CD4-positive, alpha-beta T cell treated with Interleukin-17A for 4 hours (primary cell): Measurements from ENCODE around the gene FANCD2.
"Not testable (repeated sequence)": the region's sequence is repeated elsewhere in the genome, so short reads cannot be mapped to it uniquely, and the experiment has no call there.

ENCODE experiments used
- DNase-seq: peaks from one replicate; pipeline ENCODE4 v3.0.0-alpha.2; 2020; ENCODE audit warnings: mixed read lengths

Gene FANCD2

DNA sequence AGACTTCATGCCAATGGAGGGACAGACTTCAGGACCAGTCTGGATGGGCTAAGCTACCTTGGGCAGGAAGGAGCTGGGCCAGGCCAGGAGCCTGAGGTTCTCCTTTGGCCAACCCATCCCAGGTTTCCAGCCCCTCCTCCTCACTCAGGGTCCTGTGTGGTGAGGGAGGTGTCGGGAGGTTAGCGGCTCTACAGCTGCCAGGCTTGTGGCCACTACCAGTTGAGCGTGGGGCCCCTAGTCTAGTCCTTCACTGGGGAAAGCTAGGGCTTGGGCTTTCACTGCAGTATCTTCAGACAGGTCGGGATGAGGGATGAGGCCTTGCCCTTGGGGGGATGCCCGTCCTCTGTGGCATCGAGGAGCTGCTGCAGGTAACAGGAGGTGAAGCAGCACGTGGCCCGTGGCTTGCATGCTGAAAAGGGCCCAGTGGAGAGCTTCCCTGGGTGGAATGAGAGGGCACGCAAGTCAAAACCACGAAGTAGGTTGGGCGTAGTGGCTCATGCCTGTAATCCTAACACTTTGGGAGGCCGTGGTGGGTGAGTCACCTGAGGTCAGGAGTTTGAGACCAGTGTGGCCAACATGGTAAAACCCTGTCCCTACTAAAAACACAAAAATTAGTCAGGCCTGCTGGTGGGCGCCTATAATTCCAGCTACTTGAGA, 8.5 kb upstream of the FANCD2 start:
- DNase-seq = no peak

DNA sequence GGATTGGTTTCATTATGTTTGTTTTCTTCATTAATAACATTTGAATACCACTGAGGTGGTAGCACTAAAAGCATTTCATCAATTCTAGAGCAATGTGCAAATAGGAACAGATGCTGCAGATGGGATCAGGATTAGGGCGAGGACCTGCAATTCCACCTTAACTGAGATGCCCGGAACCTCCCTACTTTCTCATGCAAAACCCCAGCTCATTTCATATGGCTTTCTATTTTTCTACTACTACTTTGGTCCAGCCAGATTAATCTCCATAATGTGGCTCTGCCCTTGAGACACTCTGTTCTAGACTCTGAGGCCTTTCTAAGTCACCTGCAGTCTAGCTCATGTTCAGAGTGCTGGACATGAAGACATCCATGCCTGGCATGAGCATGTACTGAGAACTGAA, 7.4 kb upstream of the FANCD2 start:
- DNase-seq = not testable (repeated sequence)

DNA sequence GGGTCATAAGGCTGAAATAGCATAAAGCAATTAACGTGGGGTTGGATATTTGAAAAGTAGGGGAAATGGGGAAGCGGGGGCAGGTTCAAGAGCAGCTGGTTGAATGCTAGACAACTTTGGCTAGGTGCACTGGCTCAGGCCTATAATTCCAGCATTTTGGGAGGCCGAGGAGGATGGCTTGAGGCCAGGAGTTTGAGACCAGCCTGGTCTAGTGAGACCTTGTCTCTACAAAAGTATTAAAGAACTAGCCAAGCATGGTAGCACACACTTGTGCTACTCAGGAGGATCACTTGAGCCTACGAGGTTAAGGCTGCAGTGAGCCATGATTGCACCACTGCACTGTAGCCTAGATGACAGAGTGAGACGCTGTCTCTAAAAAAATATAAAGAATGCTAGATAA, 6.9 kb upstream of the FANCD2 start:
- no peak for DNase-seq

DNA sequence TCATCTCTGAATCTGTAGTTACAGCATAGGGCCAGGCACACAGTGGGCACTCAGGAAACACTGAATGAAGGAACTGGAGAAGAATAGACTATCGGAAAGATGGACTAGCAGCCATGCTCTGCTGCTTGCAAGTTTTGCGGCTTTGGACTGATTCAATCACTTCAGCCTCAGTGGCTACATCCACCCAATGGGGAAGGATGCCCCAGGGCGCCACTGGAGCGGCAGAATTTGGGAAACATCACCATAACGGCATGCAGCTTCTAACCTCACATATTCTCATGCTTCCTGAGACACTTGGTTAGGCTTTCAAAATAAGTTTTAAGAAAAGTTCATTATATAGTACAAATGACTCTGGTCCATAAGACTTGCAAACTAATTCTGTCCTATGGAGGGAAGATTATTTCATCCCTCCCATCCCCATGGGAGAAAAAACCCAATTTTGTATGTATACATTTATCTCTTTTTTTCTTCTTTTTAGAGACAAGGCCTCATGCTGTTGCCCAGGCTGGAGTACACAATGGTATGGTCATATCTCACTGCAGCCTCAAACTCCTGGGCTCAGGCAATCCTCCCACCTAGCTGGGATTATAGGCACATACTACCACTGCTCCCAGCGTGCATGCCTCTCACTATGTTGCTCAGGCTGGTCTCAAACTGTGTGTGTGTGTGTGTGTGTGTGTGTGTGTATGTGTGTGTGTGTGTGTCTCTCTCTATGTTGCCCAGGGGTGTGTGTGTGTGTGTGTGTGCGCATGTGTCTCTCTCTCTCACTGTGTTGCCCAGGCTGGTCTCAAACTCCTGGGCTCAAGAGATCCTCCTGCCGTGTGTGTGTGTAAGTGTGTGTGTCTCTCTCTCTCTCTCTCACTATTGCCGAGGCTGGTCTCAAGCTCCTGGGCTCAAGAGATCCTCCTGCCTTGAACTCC, 4.1 kb upstream of the FANCD2 start:
- no peak for DNase-seq

DNA sequence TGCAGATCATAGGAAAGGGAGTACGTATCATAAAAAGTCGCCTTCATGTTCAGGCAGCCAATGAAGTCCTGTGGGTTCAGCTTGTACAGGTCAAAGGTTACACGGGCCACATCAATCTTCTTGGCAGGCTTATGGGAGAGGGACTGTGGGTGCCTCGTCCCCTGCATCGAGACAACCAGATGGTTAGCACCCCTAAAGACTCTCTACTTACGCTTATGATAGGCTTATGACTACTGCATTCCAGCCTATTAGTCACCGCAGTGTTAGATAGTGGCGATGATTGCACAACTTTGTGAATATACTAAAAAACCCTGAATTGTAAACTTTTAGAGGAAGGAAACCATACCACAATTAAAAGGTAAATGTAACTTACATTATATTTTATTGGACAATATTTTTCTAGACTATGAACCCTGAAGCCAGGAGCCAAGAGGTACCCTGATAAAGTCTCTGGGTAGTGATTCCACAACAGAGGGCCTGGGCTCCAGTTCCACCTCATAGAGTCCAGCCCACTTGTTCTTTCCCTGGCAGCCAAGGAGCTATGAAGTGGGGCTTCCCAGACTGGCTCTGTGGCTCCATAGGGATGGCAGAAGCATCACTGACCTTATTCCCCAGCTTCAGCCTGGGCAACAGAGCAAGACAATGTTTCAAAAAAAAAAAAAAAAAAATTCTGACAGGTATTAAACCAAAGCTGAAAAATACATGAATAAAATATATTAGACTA, 2.5 kb upstream of the FANCD2 start:
- DNase-seq = no peak

DNA sequence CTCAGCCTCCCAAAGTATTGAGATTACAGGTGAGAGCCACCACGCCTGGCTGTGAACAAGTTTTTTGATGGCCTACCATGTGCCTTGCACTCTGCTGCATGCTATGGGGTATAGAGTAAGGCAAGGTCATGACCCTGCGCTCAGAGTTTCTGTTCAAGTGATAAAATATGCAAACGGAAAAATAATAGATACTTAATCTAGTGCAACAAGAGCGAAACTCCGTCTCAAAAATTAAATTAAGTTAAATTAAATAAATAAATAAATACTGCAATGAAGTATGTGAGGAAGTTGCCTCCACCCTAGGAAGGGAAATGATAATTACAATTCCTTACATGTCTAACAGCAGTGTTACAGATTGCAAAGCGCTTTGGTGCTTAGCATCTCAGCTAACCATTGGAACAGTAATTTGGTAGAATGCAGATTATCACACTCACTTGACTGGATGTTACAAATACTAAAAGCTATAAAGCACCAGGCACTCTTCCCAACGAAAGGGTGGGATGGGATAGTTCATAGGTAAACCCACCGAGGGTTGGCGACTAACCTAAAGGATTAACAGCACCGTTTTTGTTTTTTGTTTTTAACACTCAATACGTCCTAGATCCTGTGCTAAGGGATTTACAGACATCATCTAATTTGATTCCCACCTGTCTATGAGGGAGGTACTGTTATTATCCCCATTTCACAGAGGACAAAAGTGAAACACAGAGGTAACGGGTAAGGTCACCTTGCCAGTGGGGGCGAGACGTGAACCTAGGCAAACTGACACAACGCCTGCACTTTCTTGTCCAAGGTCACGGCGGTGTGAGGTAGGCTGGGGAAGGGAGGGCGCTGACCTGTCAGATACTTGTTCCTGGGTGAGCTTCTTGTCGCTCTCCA, 793 bp upstream of the FANCD2 start:
- DNase-seq = no peak

DNA sequence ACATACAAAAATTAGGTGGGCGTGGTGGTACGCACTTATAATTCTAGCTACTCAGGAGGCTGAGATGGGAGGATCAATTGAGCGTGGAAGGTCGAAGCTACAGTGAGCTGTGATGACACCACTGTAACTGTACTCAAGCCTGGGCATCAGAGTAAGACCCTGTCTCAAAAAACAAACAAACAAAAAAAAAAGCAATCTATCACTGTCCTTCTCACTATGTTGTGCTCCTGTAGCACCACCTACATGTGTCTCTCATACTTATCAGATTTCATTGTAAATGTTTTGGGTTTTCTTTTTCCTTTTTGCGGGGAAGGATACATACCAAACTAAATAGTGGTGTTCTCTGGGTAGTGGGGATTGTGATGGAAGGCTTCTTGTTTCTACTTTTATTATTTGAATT, 14.8 kb downstream of the FANCD2 start:
- DNase-seq = no peak

DNA sequence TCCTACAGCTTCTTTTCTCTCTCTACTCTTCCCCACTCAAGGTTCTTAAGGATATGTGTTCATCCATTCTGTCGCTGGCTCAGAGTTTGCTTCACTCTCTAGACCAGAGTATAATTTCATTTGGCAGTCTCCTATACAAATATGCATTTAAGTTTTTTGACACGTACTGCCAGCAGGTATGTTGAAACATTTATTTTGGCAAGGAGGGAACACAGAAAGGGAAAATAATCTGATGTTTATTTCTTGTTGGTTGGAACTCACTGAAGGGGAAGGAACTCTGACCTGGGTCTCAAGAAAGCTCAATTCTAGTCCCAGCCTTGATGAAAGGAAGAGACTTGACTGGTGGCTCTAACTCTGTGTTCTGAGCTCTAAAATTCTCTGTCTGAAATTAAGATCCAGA, 21.6 kb downstream of the FANCD2 start:
- no peak for DNase-seq

DNA sequence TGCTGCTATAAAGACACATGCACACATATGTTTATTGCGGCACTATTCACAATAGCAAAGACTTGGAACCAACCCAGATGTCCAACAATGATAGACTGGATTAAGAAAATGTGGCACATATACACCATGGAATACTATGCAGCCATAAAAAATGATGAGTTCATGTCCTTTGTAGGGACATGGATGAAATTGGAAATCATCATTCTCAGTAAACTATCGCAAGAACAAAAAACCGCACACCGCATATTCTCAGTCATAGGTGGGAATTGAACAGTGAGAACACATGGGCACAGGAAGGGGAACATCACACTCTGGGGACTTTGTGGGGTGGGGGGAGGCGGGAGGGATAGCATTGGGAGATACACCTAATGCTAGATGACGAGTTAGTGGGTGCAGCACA, 26.8 kb downstream of the FANCD2 start:
- not testable (repeated sequence) for DNase-seq

DNA sequence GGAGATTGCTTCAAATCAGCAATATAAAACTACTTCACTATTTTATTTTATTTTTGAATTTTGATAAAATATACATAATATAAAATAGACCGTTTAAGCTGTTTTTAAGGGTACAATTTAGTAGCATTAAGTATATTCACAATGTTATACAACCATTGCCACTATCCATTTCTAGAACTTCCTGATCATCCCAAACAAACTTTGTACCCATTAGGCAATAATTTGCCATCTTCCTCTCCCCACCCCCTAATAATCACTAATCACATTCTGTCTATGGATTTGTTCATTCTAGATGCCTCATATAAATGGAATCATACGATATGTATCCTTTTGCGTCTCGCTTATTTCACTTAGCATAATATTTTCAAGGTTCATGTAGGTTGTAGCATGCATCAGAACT, 28.9 kb downstream of the FANCD2 start:
- DNase-seq = no peak

DNA sequence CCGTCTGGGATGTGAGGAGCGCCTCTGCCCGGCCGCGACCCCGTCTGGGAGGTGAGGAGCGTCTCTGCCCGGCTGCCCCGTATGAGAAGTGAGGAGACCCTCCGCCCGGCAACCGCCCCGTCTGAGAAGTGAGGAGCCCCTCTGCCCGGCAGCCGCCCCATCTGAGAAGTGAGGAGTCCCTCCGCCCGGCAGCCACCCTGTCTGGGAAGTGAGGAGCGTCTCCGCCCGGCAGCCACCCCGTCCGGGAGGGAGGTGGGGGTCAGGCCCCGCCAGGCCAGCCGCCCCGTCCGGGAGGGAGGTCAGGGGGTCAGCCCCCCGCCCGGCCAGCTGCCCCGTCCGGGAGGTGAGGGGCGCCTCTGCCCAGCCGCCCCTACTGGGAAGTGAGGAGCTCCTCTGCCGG, 43.8 kb downstream of the FANCD2 start:
- DNase-seq = not testable (repeated sequence)

DNA sequence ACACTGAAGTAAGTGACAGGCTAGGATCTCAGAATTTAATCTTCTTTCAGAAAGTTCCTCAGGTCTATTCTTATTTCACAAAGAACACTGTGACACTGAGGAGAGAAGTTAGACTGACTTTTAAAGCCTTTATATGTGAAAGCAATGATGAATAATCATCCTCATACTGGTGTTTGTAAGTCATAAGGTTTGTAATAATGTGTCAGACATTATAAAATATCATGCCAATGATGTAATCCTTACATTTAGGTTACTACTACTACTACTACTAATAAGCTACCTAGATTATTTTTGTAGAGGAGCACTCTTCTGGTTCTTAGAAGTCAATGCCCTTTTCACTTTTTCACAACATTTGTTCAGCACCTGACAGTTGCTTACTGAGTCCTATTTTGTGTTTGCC, 48.4 kb downstream of the FANCD2 start:
- DNase-seq = no peak

DNA sequence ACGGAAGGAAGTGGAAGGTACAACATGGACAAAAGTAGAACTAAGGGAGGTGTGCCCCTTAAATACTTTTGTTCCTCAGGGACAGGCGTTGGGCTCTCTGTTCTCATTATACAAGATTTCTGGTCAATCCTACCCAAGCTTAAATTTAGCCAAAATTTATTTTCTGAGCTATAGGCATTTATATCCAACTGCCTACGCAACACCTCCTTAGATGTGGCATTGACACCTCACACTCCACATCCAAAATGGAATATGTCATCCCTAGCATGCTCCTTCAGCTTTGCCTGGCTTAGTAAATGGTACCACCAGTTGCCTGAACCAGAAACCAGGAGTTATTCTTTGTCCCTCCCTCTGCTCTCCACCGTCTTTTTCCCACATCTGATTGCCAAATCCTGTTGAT, 55.6 kb downstream of the FANCD2 start:
- no peak for DNase-seq

DNA sequence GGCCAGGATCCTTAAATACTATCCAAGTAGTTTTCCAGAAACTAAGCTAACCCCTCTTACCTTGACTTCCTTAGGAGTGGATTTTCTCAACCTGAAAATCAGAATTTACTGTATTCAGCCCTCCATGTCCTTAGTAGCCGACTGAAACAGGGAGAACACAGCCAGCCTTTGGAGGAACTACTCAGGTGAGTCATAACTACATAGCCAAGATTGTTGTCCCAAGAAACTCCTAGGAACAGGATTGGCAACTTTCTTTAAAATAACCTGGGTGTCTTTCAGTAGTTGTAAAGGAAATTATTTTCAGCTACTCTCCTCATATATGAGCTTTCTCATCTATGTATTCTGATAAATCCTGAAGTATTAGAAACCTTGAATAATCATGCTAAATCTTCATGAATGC, 59.5 kb downstream of the FANCD2 start:
- DNase-seq = no peak

DNA sequence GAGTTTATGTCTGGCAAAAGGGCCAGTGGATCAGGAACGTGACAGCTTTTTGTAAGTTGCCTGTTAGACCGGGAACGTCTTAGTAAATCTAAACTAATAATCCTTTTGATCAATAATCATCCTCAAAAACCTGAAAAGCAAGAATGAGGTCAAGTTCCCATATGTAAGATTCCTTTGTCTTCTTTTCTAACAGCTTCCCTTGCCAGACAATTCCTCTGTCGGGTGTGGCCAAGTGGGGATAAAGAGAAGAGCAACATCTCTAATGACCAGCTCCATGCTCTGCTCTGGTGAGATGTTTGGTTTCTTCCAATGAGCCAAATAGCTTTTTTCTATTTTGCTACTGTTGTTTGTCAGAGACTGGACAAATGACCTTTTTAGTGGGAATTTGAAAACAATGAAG, 62.0 kb downstream of the FANCD2 start:
- DNase-seq = no peak

DNA sequence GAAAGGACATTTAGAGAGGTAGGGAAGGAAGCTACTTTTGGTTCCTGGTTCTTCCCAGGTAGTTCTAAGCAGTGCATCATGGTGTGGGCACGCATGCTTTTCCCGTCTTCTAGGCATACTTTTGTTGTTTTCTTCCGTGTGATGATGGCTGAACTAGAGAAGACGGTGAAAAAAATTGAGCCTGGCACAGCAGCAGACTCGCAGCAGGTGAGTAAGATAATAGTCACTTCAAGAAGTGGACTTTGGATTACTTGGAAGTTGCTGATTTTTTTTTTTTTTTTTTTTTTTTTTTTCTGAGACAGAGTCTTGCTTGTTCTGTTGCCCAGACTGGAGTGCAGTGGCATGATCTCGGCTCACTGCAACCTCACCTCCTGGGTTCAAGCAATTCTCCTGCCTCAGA, 63.9 kb downstream of the FANCD2 start:
- DNase-seq = no peak

DNA sequence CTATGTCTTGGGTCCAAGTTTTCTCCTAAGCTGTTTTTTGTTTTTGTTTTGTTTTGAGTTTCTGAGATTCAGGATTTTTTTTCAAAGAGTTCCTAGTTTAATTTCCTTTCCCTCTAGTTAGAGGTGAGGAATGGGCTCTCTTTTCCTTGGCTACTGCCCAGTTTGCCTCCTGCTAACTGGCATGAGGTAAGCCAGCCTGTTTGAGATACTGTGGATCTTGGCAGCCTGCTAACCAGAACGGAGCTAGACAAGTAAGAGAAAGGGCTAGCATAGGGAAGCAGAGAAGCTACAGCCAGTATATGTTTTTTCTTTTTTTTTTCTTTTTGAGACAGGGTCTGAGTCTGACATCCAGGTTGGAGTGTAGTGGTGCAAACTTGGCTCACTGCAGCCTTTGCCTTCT, 64.5 kb downstream of the FANCD2 start:
- DNase-seq = not testable (repeated sequence)

DNA sequence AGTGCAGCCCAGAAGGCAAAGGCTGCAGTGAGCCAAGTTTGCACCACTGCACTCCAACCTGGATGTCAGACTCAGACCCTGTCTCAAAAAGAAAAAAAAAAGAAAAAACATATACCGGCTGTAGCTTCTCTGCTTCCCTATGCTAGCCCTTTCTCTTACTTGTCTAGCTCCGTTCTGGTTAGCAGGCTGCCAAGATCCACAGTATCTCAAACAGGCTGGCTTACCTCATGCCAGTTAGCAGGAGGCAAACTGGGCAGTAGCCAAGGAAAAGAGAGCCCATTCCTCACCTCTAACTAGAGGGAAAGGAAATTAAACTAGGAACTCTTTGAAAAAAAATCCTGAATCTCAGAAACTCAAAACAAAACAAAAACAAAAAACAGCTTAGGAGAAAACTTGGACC, 65.2 kb downstream of the FANCD2 start:
- not testable (repeated sequence) for DNase-seq

DNA sequence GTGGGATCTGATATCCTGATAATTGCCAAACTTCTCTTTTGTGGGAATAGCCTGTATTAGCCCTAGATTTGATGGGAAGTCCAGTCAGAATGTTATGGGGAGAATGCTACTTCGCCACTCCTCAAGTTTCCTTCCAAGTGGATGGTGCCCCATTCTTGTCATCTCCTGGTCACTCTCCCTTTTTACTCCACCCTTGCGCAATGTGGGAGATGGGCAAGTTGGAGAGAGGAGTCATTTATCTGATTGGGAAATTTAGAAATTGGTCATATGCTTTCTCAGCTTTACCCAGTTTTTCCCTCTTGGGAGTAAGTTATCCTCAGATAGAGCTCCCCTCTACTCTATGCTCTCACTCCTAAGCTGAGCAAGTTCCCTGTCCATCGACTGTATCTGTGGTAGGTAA, 67.4 kb downstream of the FANCD2 start:
- DNase-seq = no peak

DNA sequence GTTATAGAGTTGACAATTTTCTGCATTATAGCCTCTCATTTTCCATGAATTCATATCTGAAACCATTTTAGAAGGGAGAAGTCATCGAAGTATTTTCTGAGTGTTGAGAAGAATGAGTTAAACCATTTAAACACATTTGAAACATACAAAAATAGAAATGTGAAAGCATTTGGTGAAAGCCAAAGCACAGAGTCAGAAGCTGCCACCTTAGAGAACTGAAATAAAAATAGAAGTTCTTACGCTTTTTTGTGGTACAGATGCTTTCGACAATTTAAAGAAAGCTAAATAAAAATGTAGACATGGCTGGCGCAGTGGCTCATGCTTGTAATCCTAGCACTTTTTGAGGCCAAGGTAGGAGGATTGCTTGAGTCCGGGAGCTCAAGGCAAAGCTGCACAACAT, 72.8 kb downstream of the FANCD2 start:
- DNase-seq = no peak

DNA sequence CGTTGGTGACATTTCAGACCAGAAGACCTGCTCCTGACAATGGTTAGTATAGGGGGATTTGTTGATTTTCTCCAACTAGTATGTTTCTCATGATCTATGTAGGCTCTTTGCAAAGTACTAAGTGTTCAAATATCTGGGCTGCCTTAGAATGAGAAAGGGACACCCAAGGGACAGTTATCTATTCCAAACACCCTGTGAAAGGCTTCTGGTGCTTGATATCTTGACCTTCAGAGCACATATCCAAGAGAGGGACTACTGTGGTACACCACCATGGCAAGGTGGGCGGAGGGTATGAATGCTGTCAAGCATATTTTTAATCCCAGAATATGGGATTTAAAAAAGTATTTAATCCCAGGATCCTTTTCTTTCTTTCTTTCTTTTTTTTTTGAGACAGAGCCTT, 80.7 kb downstream of the FANCD2 start:
- DNase-seq = no peak

DNA sequence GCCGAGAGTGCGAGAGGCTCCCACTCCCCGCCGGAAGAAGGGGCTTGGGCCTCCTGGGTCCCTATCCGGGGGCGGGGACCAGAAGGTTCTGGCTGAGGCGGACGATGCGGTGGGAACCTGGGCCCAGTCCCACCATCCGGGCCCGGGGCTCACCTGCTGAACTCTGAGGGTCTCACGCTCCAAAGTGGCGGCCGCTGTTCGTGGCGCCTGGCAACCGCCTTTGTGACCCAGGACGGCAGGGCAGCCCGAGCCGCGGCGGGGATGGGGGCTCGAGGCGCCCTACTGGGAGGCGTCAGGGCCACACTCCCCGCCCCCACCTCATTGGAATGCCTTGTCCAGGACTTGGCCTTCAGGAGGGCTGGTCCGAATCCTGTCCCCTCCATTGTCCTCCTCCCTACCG, 81.9 kb downstream of the FANCD2 start, which contains the start of gene FANCD2OS:
Gene FANCD2OS (minus strand): TSS at position 165 of the 400 bp plus-strand sequence. CDS start 3,481 bp downstream, outside the sequence.
- no peak for DNase-seq
